PFSK-1 (cell line): Measurements from ENCODE around the gene SFXN2.

ENCODE experiments used
- POLR2AphosphoS5 ChIP-seq: IDR thresholded peaks from 2 replicates; pipeline ENCODE4 v1.6.1; 2012; ENCODE audit warnings: low read depth, mild to moderate bottlenecking, control low read depth, low read length, moderate library complexity
- TAF1 ChIP-seq: IDR thresholded peaks from 2 replicates; pipeline ENCODE4 v1.6.1; 2012; ENCODE audit warnings: low read length, control low read depth, borderline replicate concordance; ENCODE audit not compliant: insufficient read depth
- TF ChIP-seq, protein P1 (sequence below), 2 experiments: IDR thresholded peaks; 2 replicates each; pipeline versions ENCODE4 v1.6.1 to v1.8.0; 2011 to 2012; ENCODE audit warnings: low read depth in 2 of 2, low read length in 2 of 2, control low read depth in 1 of 2, inconsistent platforms in 1 of 2, mild to moderate bottlenecking in 1 of 2, moderate library complexity in 1 of 2; ENCODE audit not compliant: insufficient read depth in 1 of 2

DNA sequence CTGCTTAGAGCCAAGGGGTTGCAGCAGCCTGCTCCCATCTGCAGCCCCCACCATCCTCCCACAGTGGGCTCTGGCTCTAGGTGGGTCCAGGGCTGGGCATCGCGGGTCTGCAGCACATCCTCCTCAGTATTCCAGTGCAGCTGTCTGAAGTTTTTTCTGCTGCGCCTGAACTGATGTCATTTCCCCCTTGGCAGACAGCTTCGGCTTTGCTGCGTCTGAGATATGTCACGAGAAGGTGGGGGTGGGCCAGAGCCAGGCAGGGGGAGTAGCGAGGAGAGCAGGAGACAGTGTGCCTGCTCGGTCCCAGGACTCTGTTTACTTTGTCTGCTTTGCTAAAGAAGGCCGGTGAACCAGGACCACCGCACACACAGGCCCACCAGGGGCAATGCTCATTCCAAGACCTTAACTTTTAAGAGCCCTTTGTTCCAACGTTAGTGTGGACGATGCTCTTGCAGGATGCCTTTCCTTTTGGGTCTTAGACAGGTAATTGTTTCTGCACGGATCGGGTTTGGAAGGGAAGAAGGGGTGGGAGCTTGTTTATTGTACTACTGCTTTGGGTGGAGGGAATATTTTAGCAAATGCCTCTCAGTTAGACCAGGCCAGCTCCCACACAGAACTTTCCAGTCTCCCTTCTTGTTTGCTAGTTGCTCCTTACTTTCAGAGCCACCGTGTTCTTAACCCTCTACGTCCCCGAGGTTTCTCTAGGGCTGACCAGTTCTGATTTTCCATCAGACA lies 61.7 kb downstream of the SFXN2 start:
- TF ChIP-seq TAF1 (peak; percentile 54; the same call in 1 of the 2 replicates), POLR2AphosphoS5 (peak; percentile 63)
- TF ChIP-seq, protein P1, sequence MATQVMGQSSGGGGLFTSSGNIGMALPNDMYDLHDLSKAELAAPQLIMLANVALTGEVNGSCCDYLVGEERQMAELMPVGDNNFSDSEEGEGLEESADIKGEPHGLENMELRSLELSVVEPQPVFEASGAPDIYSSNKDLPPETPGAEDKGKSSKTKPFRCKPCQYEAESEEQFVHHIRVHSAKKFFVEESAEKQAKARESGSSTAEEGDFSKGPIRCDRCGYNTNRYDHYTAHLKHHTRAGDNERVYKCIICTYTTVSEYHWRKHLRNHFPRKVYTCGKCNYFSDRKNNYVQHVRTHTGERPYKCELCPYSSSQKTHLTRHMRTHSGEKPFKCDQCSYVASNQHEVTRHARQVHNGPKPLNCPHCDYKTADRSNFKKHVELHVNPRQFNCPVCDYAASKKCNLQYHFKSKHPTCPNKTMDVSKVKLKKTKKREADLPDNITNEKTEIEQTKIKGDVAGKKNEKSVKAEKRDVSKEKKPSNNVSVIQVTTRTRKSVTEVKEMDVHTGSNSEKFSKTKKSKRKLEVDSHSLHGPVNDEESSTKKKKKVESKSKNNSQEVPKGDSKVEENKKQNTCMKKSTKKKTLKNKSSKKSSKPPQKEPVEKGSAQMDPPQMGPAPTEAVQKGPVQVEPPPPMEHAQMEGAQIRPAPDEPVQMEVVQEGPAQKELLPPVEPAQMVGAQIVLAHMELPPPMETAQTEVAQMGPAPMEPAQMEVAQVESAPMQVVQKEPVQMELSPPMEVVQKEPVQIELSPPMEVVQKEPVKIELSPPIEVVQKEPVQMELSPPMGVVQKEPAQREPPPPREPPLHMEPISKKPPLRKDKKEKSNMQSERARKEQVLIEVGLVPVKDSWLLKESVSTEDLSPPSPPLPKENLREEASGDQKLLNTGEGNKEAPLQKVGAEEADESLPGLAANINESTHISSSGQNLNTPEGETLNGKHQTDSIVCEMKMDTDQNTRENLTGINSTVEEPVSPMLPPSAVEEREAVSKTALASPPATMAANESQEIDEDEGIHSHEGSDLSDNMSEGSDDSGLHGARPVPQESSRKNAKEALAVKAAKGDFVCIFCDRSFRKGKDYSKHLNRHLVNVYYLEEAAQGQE (IDR thresholded peaks at IDR 0.05; ENCODE audit: insufficient read depth in 1 of 2, low read depth in 2 of 2, low read length in 2 of 2): peak in 1 of 2 experiments; percentile 29; a peak in 1 of 4 replicates
